Erythroblast (primary cell): ENCODE measurements around the gene TRMT10B.
"Not testable (repeated sequence)": the region's sequence is repeated elsewhere in the genome, so short reads cannot be mapped to it uniquely, and the experiment has no call there.

Source experiments
- DNase-seq, 2 experiments: peaks; one replicate each; lab custom pipeline; 2025; lab: John Stamatoyannopoulos, UW
- GATA1 ChIP-seq: IDR thresholded peaks from 2 replicates; pipeline ENCODE4 v1.6.1; 2011; ENCODE audit warnings: low read depth, mild to moderate bottlenecking, control low read depth, low read length, moderate library complexity
- POLR2A ChIP-seq: IDR thresholded peaks from 2 replicates; pipeline ENCODE4 v1.6.1; 2011; ENCODE audit warnings: mild to moderate bottlenecking, low read length

TRMT10B gene

GRCh38 chr9:37801287-37801850 lies 47.8 kb downstream of the TRMT10B start:
- TF ChIP-seq POLR2A (no peak), GATA1 (no peak)
- peak; percentile 79 to 86 for DNase-seq

GRCh38 chr9:37801959-37802711 lies 48.5 kb downstream of the TRMT10B start:
- TF ChIP-seq GATA1 (no peak), POLR2A (no peak)
- peak; percentile 46 to 56 for DNase-seq

- no peak for DNase-seq
- TF ChIP-seq POLR2A (no peak), GATA1 (no peak)
Measured at GRCh38 chr9:37806271-37806670, 52.7 kb downstream of the TRMT10B start.

- DNase-seq: not testable (repeated sequence)
Measured at GRCh38 chr9:37809676-37810075, 56.1 kb downstream of the TRMT10B start.

DNA sequence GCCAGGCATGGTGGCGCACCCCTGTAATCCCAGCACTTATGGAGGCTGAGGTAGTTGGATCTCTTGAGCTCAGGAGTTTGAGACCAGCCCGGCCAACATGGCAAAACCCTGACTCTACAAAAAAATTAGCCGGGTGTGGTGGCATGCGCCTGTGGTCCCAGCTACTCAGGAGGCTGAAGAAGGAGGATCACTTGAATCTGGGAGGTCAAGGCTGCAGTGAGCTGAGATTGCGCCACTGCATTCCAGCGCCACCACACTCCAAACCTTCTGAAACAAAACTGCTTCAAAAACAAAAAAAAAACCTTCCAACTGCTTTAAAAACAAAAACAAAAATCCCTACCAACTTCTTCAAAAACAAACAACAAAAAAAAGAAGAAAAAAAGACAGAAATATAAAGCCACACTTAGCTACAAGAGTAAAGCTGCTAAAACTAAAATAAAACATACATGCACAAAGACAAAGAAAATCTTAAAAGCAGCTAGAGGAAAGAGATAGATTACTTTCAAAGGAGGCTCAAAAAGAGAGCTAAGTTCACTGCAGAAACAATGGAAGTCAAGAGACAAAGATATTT lies 58.4 kb downstream of the TRMT10B start:
- no peak for DNase-seq
- TF ChIP-seq POLR2A (no peak), GATA1 (no peak)

GRCh38 chr9:37812773-37813379 lies 59.3 kb downstream of the TRMT10B start:
- DNase-seq: no peak
- TF ChIP-seq GATA1 (no peak), POLR2A (no peak)

GRCh38 chr9:37818849-37819248 lies 65.2 kb downstream of the TRMT10B start:
- DNase-seq: no peak
- TF ChIP-seq GATA1 (no peak), POLR2A (no peak)

DNA sequence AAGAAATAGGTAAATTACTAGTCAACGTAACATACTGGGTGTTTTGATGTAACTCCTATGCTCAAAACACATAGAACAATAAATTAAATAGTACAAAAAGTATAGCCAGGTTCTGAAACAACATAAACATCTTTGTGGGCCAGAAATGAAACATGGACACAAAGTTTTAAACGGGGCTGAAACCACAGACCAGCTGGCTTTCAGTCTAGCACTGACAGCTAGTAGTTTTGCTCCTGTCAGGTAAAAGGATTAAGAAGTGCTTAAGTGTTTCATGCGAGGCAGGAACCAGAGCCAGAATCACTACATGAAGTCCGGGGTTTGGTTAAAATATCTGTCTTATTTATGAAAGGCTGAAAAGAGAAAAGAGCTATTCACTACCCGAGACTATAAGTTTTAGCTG lies 66.5 kb downstream of the TRMT10B start:
- no peak for TF ChIP-seq GATA1
- no peak for DNase-seq

DNA sequence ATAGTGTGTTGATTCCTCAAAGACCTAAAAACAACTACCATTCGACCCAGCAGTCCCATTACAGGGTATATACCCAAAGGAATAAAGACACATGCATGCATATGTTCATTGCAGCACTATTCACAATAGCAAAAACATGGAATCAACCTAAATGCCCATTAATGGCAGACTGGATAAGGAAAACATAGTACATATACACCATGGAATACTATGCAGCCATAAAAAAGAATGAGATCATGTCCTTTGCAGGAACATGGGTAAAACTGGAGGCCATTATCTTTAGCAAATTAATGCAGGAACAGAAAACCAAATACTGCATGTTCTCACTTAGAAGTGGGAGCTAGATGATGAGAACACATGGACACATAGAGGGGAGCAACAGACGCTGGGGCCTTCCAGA lies 71.6 kb downstream of the TRMT10B start:
- DNase-seq: not testable (repeated sequence)

- DNase-seq: no peak
- TF ChIP-seq POLR2A (no peak), GATA1 (no peak)
Measured at GRCh38 chr9:37827483-37828165, 74.0 kb downstream of the TRMT10B start.
